CD4-positive, alpha-beta T cell (primary cell): ENCODE data around the gene INTS11. TPM values are rescaled to one million over a fixed set of nuclear protein-coding genes. Genes with fewer than 3 reads are reported as not detected.

Experiments used
- ATAC-seq: fragments of 200-7000 bp; cut with Tn5 transposase; one replicate; pipeline ENCODE4 v1.10.0; 2022; ENCODE audit warnings: mild to moderate bottlenecking; ENCODE audit not compliant: poor library complexity
- CTCF ChIA-PET: fragments of 350-600 bp; sonication (Branson Sonifier 250); formaldehyde crosslinking; loops from one replicate; lab custom pipeline; 2021; ENCODE audit warnings: antibody characterized with exemption, inconsistent platforms; lab: Charles Lee
- POLR2A ChIA-PET: fragments of 350-600 bp; sonication (Branson Sonifier 250); formaldehyde crosslinking; loops from one replicate; lab custom pipeline; 2021; ENCODE audit warnings: antibody characterized with exemption, inconsistent platforms; lab: Charles Lee
- DNase-seq, 14 experiments: peaks; one replicate each; pipeline ENCODE4 v3.0.0-alpha.2; 2013 to 2020; ENCODE audit warnings: mixed read lengths in 2 of 14
- H3K27ac ChIP-seq, 2 donors: one replicate each; pipeline versions ENCODE4 v1.5.1 to v1.7.0; 2013; ENCODE audit warnings: low read length in 2 of 2, low read depth in 1 of 2, mild to moderate bottlenecking in 1 of 2
- H3K27me3 ChIP-seq, 2 experiments: 1 replicate in 1 of 2; 2 replicates in 1 of 2; pipeline versions ENCODE4 v1.6.1 to v1.7.0; 2013; ENCODE audit warnings: low read length in 2 of 2, control low read depth in 1 of 2, mild to moderate bottlenecking in 1 of 2, moderate library complexity in 1 of 2; ENCODE audit not compliant: insufficient read depth in 2 of 2, control insufficient read depth in 1 of 2
- H3K36me3 ChIP-seq: one replicate; pipeline ENCODE4 v1.6.1; 2013; ENCODE audit warnings: low read length, control low read depth; ENCODE audit not compliant: insufficient read depth
- H3K4me1 ChIP-seq: one replicate; pipeline ENCODE4 v1.6.1; 2013; ENCODE audit warnings: low read length, control low read depth; ENCODE audit not compliant: insufficient read depth
- H3K4me3 ChIP-seq: one replicate; pipeline ENCODE4 v1.5.1; 2013; ENCODE audit warnings: mild to moderate bottlenecking, low read length, moderate library complexity
- H3K9me3 ChIP-seq, 2 experiments: 1 replicate in 1 of 2; 2 replicates in 1 of 2; pipeline versions ENCODE4 v1.6.1 to v1.7.0; 2013; ENCODE audit warnings: low read length in 2 of 2, mild to moderate bottlenecking in 2 of 2, control low read depth in 1 of 2, moderate library complexity in 1 of 2; ENCODE audit not compliant: control insufficient read depth in 1 of 2, insufficient read depth in 1 of 2
- H3K27ac Mint-ChIP-seq: one replicate; pipeline ENCODE4 v1.8.0; 2020; ENCODE audit warnings: mixed read lengths
- H3K27me3 Mint-ChIP-seq: one replicate; pipeline ENCODE4 v1.8.0; 2021; ENCODE audit warnings: mixed read lengths
- H3K36me3 Mint-ChIP-seq: one replicate; pipeline ENCODE4 v1.8.0; 2021; ENCODE audit warnings: low read depth, mixed read lengths
- H3K4me1 Mint-ChIP-seq: one replicate; pipeline ENCODE4 v1.8.0; 2021; ENCODE audit warnings: low read depth, mixed read lengths
- H3K4me3 Mint-ChIP-seq: one replicate; pipeline ENCODE4 v1.8.0; 2020; ENCODE audit warnings: mild to moderate bottlenecking, mixed read lengths
- H3K9me3 Mint-ChIP-seq: one replicate; pipeline ENCODE4 v1.8.0; 2020; ENCODE audit warnings: mixed read lengths
- CTCF ChIP-seq: fragments of 200-600 bp; IDR thresholded peaks from one replicate; pipeline ENCODE4 v1.8.0; 2022; ENCODE audit warnings: antibody characterized with exemption, mild to moderate bottlenecking
- intact Hi-C, 2 experiments: fragments of 100-400 bp; cut with DNase I in 1 of 2; cut with micrococcal nuclease in 1 of 2; formaldehyde crosslinking; loops; one replicate each; pipeline versions ENCODE4 v1.15.1 to v1.9.0; 2023 to 2025; cut with DNase I, micrococcal nuclease
- total RNA-seq, 174 experiments: library from RNA in 2 of 174; stranded (reverse) in 2 of 174; gene quantifications; one replicate each; pipeline ENCODE4 v1.2.3 and lab custom pipeline; 2021 to 2026

Gene INTS11
- total RNA-seq, 2 experiments from 2014 or later, result 130 to 137 TPM

- H3K4me3 ChIP-seq, result no peak overlapping the region
- peaks cover 28% of the 10 kb centered on the region for H3K4me1 ChIP-seq
- ATAC-seq (no peak), DNase-seq (peak in 1 of 14 experiments; percentile 18)
- peaks cover 6% of the 10 kb centered on the region for H3K36me3 Mint-ChIP-seq
- TF ChIP-seq CTCF, result peak; percentile 23
- no peaks in the 10 kb centered on the region for H3K27me3 Mint-ChIP-seq
- H3K27ac Mint-ChIP-seq, result no peak overlapping the region
- H3K27ac ChIP-seq, result no peak overlapping the region
- ChIA-PET POLR2A (no interaction called here), CTCF (no interaction called here)
- H3K9me3 Mint-ChIP-seq, result no peaks in the 10 kb centered on the region
- no peaks in the 10 kb centered on the region for H3K27me3 ChIP-seq
- intact Hi-C loops, result loop anchor here (10.0 kb wide), 2 partner anchors 73 to 267 kb away; partner anchors contain the start of gene AURKAIP1 (in 1 of the 2)
- H3K4me3 Mint-ChIP-seq, result no peak overlapping the region
- peaks cover 20% of the 10 kb centered on the region for H3K4me1 Mint-ChIP-seq
- H3K9me3 ChIP-seq, result no peaks in the 10 kb centered on the region
- no peaks in the 10 kb centered on the region for H3K36me3 ChIP-seq
Measured at GRCh38 chr1:1302006-1302430, 22.4 kb downstream of the INTS11 start.

GRCh38 chr1:1300352-1300739 lies 24.1 kb downstream of the INTS11 start:
- intact Hi-C loops, result loop anchor here (10.0 kb wide), 2 partner anchors 74 to 266 kb away; partner anchors contain the start of gene AURKAIP1 (in 1 of the 2)

GRCh38 chr1:1299686-1300351 lies 24.6 kb downstream of the INTS11 start:
- H3K4me3 Mint-ChIP-seq, result no peak overlapping the region
- intact Hi-C loops, result loop anchor here (10.0 kb wide), 2 partner anchors 75 to 265 kb away; partner anchors contain the start of gene AURKAIP1 (in 1 of the 2)
- H3K27me3 ChIP-seq, result no peaks in the 10 kb centered on the region

More at GRCh38 chr1:1300352-1300739, 24.1 kb downstream of the INTS11 start:
- Mint-ChIP-seq H3K36me3 (no peaks in the 10 kb centered on the region), H3K27me3 (no peaks in the 10 kb centered on the region), H3K4me3 (no peak overlapping the region), H3K9me3 (no peaks in the 10 kb centered on the region), H3K4me1 (peaks cover 4% of the 10 kb centered on the region), H3K27ac (no peak overlapping the region)
- Histone ChIP-seq H3K4me3 (no peak overlapping the region), H3K27me3 (no peaks in the 10 kb centered on the region), H3K36me3 (no peaks in the 10 kb centered on the region), H3K9me3 (no peaks in the 10 kb centered on the region), H3K4me1 (peaks cover 11% of the 10 kb centered on the region), H3K27ac (no peak overlapping the region)
- POLR2A ChIA-PET, result no interaction called here
- peak; percentile 35 for TF ChIP-seq CTCF
- CTCF ChIA-PET, result interaction anchor here (0.6 to 1.1 kb wide), 2 partner anchors 70 to 191 kb away, joined by 3 to 4 read pairs; no protein-coding TSS in a partner anchor
- no peak for DNase-seq
- ATAC-seq, result no peak

More at GRCh38 chr1:1299686-1300351, 24.6 kb downstream of the INTS11 start:
- no peak overlapping the region for H3K27ac Mint-ChIP-seq
- DNase-seq (peak in 4 of 14 experiments; percentile 16 to 59 (median 34)), ATAC-seq (peak; percentile 75)
- H3K9me3 Mint-ChIP-seq, result no peaks in the 10 kb centered on the region
- CTCF ChIA-PET, result no interaction called here
- peak; percentile 53 for TF ChIP-seq CTCF
- no peaks in the 10 kb centered on the region for H3K36me3 ChIP-seq
- peaks cover 6% of the 10 kb centered on the region for H3K4me1 ChIP-seq
- POLR2A ChIA-PET, result no interaction called here
- H3K9me3 ChIP-seq, result no peaks in the 10 kb centered on the region
- H3K36me3 Mint-ChIP-seq, result no peaks in the 10 kb centered on the region
- no peaks in the 10 kb centered on the region for H3K27me3 Mint-ChIP-seq
- H3K4me1 Mint-ChIP-seq, result no peaks in the 10 kb centered on the region
- H3K27ac ChIP-seq, result no peak overlapping the region
- no peak overlapping the region for H3K4me3 ChIP-seq
